PC-9 (cell line): ENCODE data around the gene KIF11.

ENCODE experiments used
- EZH2 ChIP-seq: fragments of 200-600 bp; sonication (generic); IDR thresholded peaks from 2 replicates; pipeline ENCODE4 v1.8.0; 2017; ENCODE audit warnings: antibody characterized with exemption, low read depth
- TF ChIP-seq, protein P1 (sequence below): fragments of 200-600 bp; sonication (generic); conservative IDR thresholded peaks from 2 replicates; pipeline ENCODE4 v1.6.1; 2017; ENCODE audit warnings: mixed run types, antibody characterized with exemption, mild to moderate bottlenecking, moderate library complexity

GRCh38 chr10:92572362-92573090 is 20.4 kb upstream of the KIF11 start:
- TF ChIP-seq, protein P1, sequence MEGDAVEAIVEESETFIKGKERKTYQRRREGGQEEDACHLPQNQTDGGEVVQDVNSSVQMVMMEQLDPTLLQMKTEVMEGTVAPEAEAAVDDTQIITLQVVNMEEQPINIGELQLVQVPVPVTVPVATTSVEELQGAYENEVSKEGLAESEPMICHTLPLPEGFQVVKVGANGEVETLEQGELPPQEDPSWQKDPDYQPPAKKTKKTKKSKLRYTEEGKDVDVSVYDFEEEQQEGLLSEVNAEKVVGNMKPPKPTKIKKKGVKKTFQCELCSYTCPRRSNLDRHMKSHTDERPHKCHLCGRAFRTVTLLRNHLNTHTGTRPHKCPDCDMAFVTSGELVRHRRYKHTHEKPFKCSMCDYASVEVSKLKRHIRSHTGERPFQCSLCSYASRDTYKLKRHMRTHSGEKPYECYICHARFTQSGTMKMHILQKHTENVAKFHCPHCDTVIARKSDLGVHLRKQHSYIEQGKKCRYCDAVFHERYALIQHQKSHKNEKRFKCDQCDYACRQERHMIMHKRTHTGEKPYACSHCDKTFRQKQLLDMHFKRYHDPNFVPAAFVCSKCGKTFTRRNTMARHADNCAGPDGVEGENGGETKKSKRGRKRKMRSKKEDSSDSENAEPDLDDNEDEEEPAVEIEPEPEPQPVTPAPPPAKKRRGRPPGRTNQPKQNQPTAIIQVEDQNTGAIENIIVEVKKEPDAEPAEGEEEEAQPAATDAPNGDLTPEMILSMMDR: no peak
- no peak for TF ChIP-seq EZH2
